Spleen (tissue), 7 donors: ENCODE results near the gene TMEM88.

ENCODE experiments used
- CTCF ChIP-seq, 11 experiments: fragments of 200-600 bp in 7 of 11; fragments of 450-650 bp in 4 of 11; sonication (generic) in 4 of 11; IDR thresholded peaks in 8 of 11; conservative IDR thresholded peaks in 3 of 11; 1 replicate in 7 of 11; 2 replicates in 4 of 11; pipeline versions ENCODE4 v1.4.0 to v1.8.0; 2016 to 2021; ENCODE audit warnings: antibody characterized with exemption in 11 of 11, inconsistent platforms in 4 of 11, mild to moderate bottlenecking in 1 of 11
- POLR2A ChIP-seq, 3 donors: fragments of 450-650 bp; IDR thresholded peaks; one replicate each; pipeline ENCODE4 v1.5.1; 2017; ENCODE audit warnings: antibody characterized with exemption in 3 of 3, mild to moderate bottlenecking in 1 of 3
- POLR2AphosphoS5 ChIP-seq, 3 donors: sonication (generic); formaldehyde crosslinking; IDR thresholded peaks; one replicate each; pipeline ENCODE4 v1.5.1; 2017; ENCODE audit warnings: antibody characterized with exemption in 3 of 3
- donor health status: DM: no; HTN: no; CAD: no; lungs with moderate emphysema.
- donor health status: DM: no; HTN: no; CAD: no.
- donor health status: DM: no; HTN: no; CAD: no.

GRCh38 chr17:7838090-7839075 lies 16.5 kb upstream of the TMEM88 start:
- TF ChIP-seq CTCF (IDR thresholded peaks at IDR 0.05 in 8 of 11, conservative IDR thresholded peaks at IDR 0.05 in 3 of 11) (no peak), POLR2A (IDR thresholded peaks at IDR 0.05) (no peak), POLR2AphosphoS5 (IDR thresholded peaks at IDR 0.05) (no peak)
